Activated T-helper 1 cell treated with anti-CD3 and anti-CD28 coated beads, Interleukin-2, amount 50 U/mL, for 16 hours (primary cell): Measurements from ENCODE around the gene RBM48.
"Not testable (repeated sequence)": the region's sequence is repeated elsewhere in the genome, so short reads cannot be mapped to it uniquely, and the experiment has no call there.

Experiments used
- DNase-seq, 2 donors: peaks; one replicate each; pipeline ENCODE4 v3.0.0-alpha.2; 2020; ENCODE audit warnings: low read depth in 1 of 2, low spot score in 1 of 2

The RBM48 gene

GRCh38 chr7:92543542-92543941 is 14.9 kb downstream of the RBM48 start:
- DNase-seq = not testable (repeated sequence)

DNA sequence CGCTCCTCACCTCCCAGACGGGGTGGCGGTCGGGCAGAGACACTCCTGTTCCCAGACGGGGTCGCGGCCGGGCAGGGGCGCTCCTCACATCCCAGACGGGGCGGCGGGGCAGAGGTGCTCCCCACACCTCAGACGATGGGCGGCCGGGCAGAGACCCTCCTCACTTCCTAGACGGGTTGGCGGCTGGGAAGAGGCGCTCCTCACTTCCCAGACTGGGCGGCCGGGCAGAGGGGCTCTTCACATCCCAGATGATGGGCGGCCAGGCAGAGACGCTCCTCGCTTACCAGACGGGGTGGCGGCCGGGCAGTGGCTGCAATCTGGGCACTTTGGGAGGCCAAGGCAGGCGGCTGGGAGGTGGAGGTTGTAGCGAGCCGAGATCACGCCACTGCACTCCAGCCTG is 16.5 kb downstream of the RBM48 start:
- not testable (repeated sequence) for DNase-seq

- no peak for DNase-seq
Observed at GRCh38 chr7:92546856-92547497, 18.4 kb downstream of the RBM48 start.

DNA sequence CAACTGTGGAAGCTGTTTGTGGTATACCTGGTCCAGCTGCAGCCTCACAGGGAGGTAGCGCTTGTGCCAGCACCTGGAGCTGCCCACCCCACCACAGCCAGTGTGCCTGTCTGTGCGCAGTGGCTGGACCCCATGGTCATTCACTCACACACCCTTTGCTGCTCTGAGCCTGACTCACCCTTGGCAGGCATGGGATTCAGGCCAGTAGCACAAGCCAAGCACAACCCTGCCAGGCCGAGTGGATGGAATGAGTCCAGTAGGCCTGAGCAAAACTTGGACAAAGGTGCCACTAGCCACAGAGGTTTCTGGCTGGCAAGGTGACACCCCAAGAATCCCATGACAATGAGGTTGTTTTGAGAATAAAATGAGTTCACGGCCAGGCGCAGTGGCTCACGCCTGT is 19.0 kb downstream of the RBM48 start:
- DNase-seq = no peak

DNA sequence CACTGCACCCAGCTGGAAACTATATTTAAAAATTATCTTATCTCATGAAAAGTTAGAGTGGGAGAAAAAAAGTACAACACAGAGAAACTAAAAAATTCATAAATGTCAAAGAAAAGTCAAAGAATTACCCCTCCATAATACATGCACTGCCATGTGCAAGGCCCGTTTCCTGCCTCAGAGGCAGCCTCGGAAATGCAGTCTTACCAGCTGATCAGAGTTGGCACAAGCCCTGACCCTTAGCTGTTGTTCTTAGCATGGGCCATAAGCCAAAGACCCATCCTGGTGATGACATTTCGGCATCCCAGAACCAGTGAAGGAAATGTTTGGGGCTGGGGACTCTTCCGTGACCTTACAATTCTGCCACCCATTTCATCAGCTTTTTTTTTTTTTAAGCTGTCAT is 21.6 kb downstream of the RBM48 start:
- DNase-seq = no peak

- DNase-seq = no peak
Observed at GRCh38 chr7:92557249-92557648, 28.7 kb downstream of the RBM48 start.

DNA sequence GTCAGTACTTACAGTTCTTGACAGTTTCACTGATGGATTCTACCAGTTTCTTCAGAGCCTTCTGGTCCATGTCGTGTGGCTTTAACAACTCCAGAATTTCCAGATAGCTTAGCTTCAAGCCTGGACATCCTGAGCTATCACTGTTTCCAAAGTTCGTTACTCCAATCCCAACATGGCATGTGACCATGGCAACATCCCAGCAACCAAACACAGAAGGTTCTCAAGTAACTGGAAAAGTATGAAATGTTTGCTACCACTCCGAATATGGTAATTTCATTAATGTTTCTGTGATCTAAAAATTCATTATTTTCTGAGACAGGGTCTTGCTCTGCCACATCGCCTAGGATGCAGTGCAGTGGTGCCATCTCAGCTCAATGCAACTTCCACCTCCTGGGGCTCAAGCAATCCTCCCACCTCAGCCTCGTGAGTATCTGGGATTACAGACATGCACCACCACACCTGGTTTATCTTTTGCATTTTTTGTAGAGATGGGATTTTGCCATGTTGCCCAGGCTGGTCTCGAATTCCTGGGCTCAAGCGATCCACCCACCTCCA is 29.3 kb downstream of the RBM48 start:
- DNase-seq = no peak

GRCh38 chr7:92560602-92561001 is 32.0 kb downstream of the RBM48 start:
- no peak for DNase-seq

GRCh38 chr7:92563345-92563744 is 34.8 kb downstream of the RBM48 start:
- DNase-seq = no peak

GRCh38 chr7:92567460-92567859 is 38.9 kb downstream of the RBM48 start:
- no peak for DNase-seq

DNA sequence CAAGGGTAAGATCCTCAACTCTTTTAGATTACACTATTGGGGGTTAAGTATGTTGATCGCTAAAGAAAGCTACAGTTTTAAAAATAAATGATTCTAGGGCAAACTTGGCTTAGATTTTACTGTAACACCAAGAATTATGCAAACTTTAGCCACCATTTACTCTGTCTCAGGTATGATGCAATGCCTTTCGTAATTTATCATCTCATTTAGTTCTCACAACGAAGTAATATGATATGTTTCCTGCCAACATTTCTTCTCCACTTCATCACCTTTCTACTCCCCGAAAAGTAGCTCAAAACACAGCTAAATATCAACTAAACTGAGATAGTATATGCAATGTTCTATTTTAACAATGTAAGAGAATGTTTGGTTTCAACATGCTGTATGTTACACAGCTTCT is 40.5 kb downstream of the RBM48 start:
- no peak for DNase-seq

- no peak for DNase-seq
Observed at GRCh38 chr7:92576296-92576695, 47.7 kb downstream of the RBM48 start.

GRCh38 chr7:92582948-92583347 is 54.4 kb downstream of the RBM48 start:
- DNase-seq = no peak

DNA sequence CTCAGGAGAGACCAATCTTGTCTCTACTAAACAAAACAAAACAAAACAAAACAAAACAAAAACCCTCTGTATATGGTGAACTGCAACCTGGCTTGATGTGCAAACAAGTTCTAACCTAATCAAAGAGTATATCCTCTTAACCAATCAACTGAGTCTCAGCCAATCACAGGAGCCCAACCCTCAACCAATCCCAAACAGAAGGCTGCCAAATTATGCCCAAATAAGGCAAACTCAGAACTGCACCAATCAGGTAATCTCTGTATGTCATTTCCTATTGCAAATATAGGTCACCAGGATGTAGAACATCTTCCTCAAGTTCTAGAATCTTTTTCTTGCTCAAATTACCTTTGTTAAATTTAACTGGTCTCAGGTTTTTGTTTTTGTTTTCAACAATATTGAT is 56.4 kb downstream of the RBM48 start:
- DNase-seq = no peak

DNA sequence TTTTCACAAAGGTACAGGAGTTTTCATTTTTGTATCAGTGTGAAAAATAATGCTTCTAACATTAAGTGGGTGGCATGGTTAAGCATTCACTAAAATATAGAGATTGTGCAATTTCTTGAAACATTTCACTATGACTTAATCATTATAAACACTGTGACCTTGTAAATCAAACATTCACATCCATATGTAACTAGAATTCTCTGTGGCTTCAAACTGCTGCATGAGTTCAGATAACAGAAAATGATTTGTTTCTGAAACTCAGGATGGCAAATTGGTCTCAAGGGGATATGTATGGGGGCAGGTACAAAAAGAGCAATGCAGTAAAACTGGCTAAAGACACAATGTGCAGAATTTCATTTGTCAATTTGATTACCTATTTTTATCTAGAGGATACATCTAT is 57.8 kb downstream of the RBM48 start:
- no peak for DNase-seq

DNA sequence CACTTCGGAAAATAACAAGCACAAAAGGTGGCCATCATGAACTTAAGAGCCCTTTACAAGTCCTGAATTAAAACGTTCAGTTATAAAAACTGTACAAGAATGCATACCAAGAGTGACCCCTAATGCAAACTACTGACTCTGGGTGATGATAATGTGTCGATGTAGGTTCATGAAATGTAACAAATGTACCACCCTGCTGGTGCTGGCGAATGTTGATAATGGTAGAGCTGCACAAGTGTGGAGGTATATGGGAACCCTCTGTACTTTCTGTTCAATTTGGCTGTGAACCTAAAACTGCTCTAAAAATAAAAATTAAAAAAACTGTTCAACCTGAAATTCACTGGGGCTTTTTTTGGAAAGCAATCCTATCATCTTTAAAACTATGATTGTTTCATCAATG is 58.2 kb downstream of the RBM48 start:
- DNase-seq = no peak
